DND-41 (cell line): Measurements from ENCODE around the gene EPS8L1.

Experiments
- ATAC-seq: fragments of 200-7000 bp; cut with Tn5 transposase; 3 replicates; pipeline ENCODE4 v1.9.1; 2021; ENCODE audit warnings: low read depth; ENCODE audit not compliant: insufficient read depth
- DNase-seq: peaks from one replicate; pipeline ENCODE4 v3.0.0-alpha.2; 2020
- H2AFZ ChIP-seq: 2 replicates; pipeline ENCODE4 v1.6.0; 2012; ENCODE audit warnings: low read depth, low read length
- H3K27ac ChIP-seq: 2 replicates; pipeline ENCODE4 v1.5.1; 2012; ENCODE audit warnings: low read length, inconsistent platforms
- H3K27me3 ChIP-seq: fragments of 200-600 bp; sonication (generic); 2 replicates; pipeline ENCODE4 v1.6.0; 2012; ENCODE audit warnings: low read length, mild to moderate bottlenecking, inconsistent platforms; ENCODE audit not compliant: insufficient read depth, poor library complexity
- H3K36me3 ChIP-seq: 2 replicates; pipeline ENCODE4 v1.5.1; 2012; ENCODE audit warnings: low read length, inconsistent platforms; ENCODE audit not compliant: insufficient read depth
- H3K4me1 ChIP-seq: 2 replicates; pipeline ENCODE4 v1.5.1; 2012; ENCODE audit warnings: mild to moderate bottlenecking, low read length; ENCODE audit not compliant: insufficient read depth
- H3K4me2 ChIP-seq: 2 replicates; pipeline ENCODE4 v1.6.0; 2012; ENCODE audit warnings: mild to moderate bottlenecking, moderate library complexity, low read length, inconsistent platforms; ENCODE audit not compliant: insufficient read depth
- H3K4me3 ChIP-seq, 2 experiments: fragments of 200-600 bp in 1 of 2; shearing (Covaris generic) in 1 of 2; 2 replicates each; pipeline ENCODE4 v1.5.1; 2012 to 2016; ENCODE audit warnings: inconsistent platforms in 2 of 2, low read length in 2 of 2, mild to moderate bottlenecking in 2 of 2, low read depth in 1 of 2, moderate library complexity in 1 of 2
- H3K79me2 ChIP-seq: 2 replicates; pipeline ENCODE4 v1.6.0; 2012; ENCODE audit warnings: low read length, inconsistent platforms; ENCODE audit not compliant: insufficient read depth
- H3K9ac ChIP-seq: 2 replicates; pipeline ENCODE4 v1.6.0; 2012; ENCODE audit warnings: low read depth, mild to moderate bottlenecking, inconsistent platforms, low read length, moderate library complexity
- H3K9me3 ChIP-seq: 2 replicates; pipeline ENCODE4 v1.5.1; 2012; ENCODE audit warnings: low read length, moderate library complexity, mild to moderate bottlenecking, inconsistent platforms; ENCODE audit not compliant: insufficient read depth, severe bottlenecking
- H4K20me1 ChIP-seq: 2 replicates; pipeline ENCODE4 v1.6.0; 2012; ENCODE audit warnings: low read length; ENCODE audit not compliant: insufficient read depth
- CTCF ChIP-seq: IDR thresholded peaks from 2 replicates; pipeline ENCODE4 v1.5.1; 2012; ENCODE audit warnings: borderline replicate concordance, low read length, moderate library complexity, mild to moderate bottlenecking; ENCODE audit not compliant: poor library complexity, severe bottlenecking; ENCODE audit errors: extremely low read depth
- EZH2 ChIP-seq: IDR thresholded peaks from 3 replicates; pipeline ENCODE4 v1.6.1; 2012; ENCODE audit warnings: borderline replicate concordance, low read depth, mild to moderate bottlenecking, moderate library complexity, low read length, inconsistent platforms; ENCODE audit not compliant: severe bottlenecking

EPS8L1 gene

GRCh38 chr19:55084416-55084815, 8.7 kb downstream of the EPS8L1 start:
- H3K36me3 ChIP-seq, result no peaks in the 10 kb centered on the region
- DNase-seq (no peak), ATAC-seq (no peak)
- H3K4me2 ChIP-seq, result no peak overlapping the region
- no peaks in the 10 kb centered on the region for H3K27me3 ChIP-seq
- H3K9me3 ChIP-seq, result no peaks in the 10 kb centered on the region
- no peak overlapping the region for H2AFZ ChIP-seq
- H3K79me2 ChIP-seq, result no peaks in the 10 kb centered on the region
- H4K20me1 ChIP-seq, result peaks cover 13% of the 10 kb centered on the region
- no peaks in the 10 kb centered on the region for H3K4me1 ChIP-seq
- no peak overlapping the region for H3K9ac ChIP-seq
- H3K4me3 ChIP-seq, result no peak overlapping the region
- no peak overlapping the region for H3K27ac ChIP-seq
- no peak for TF ChIP-seq EZH2
- TF ChIP-seq CTCF, result no peak

GRCh38 chr19:55085923-55086715, 10.4 kb downstream of the EPS8L1 start:
- ATAC-seq (no peak; the same call in 2 of the 3 replicates), DNase-seq (no peak)
- Histone ChIP-seq H2AFZ (no peak overlapping the region), H3K79me2 (no peaks in the 10 kb centered on the region), H3K9me3 (no peaks in the 10 kb centered on the region), H3K4me1 (no peaks in the 10 kb centered on the region), H3K27me3 (no peaks in the 10 kb centered on the region), H3K9ac (no peak overlapping the region), H3K4me2 (no peak overlapping the region), H3K36me3 (peaks cover 6% of the 10 kb centered on the region), H3K4me3 (no peak overlapping the region), H3K27ac (no peak overlapping the region), H4K20me1 (peaks cover 13% of the 10 kb centered on the region)
- no peak for TF ChIP-seq EZH2
- no peak for TF ChIP-seq CTCF

- no peak for DNase-seq
- Histone ChIP-seq H3K27ac (no peak overlapping the region), H3K4me2 (no peak overlapping the region), H3K27me3 (no peaks in the 10 kb centered on the region), H2AFZ (no peak overlapping the region), H3K4me1 (no peaks in the 10 kb centered on the region), H3K4me3 (no peak overlapping the region), H3K36me3 (peaks cover 14% of the 10 kb centered on the region), H4K20me1 (peaks cover 13% of the 10 kb centered on the region), H3K9me3 (no peaks in the 10 kb centered on the region), H3K79me2 (no peaks in the 10 kb centered on the region), H3K9ac (no peak overlapping the region)
- TF ChIP-seq EZH2, result no peak
- no peak for TF ChIP-seq CTCF
- ATAC-seq, result no peak
Measured at GRCh38 chr19:55086730-55087541, 11.3 kb downstream of the EPS8L1 start.
